ENCODE results near the gene PLSCR5. TPM values are rescaled to one million over a fixed set of nuclear protein-coding genes. Genes with fewer than 3 reads are reported as not detected.

Gene PLSCR5
- total RNA-seq (2014; rRNA removed; shearing (Covaris generic)): not detected in 2 replicates

GRCh38 chr3:146605106-146605505 lies at the start of gene PLSCR5:
PLSCR5 (minus strand) TSS chr3:146605346; CDS start chr3:146605212, 134 bp downstream.
- DNase-seq (ENCODE audit: low read depth): no peak

GRCh38 chr3:146653978-146654377 lies 48.8 kb upstream of the PLSCR5 start:
- DNase-seq (ENCODE audit: low read depth): no peak

- DNase-seq (ENCODE audit: low read depth): no peak
Measured at GRCh38 chr3:146650691-146651442, 45.7 kb upstream of the PLSCR5 start.

GRCh38 chr3:146646261-146646660 lies 41.1 kb upstream of the PLSCR5 start:
- DNase-seq (ENCODE audit: low read depth): no peak

GRCh38 chr3:146640955-146641867 lies 36.1 kb upstream of the PLSCR5 start:
- DNase-seq (ENCODE audit: low read depth): peak; percentile 49

- no peak for DNase-seq (ENCODE audit: low read depth)
Measured at GRCh38 chr3:146640361-146640760, 35.2 kb upstream of the PLSCR5 start.

GRCh38 chr3:146638718-146639117 lies 33.6 kb upstream of the PLSCR5 start:
- DNase-seq (ENCODE audit: low read depth): no peak

GRCh38 chr3:146637871-146638270 lies 32.7 kb upstream of the PLSCR5 start:
- no peak for DNase-seq (ENCODE audit: low read depth)

GRCh38 chr3:146636881-146637280 lies 31.7 kb upstream of the PLSCR5 start:
- DNase-seq (ENCODE audit: low read depth): no peak

- no peak for DNase-seq (ENCODE audit: low read depth)
Measured at GRCh38 chr3:146634346-146634745, 29.2 kb upstream of the PLSCR5 start.

- no peak for DNase-seq (ENCODE audit: low read depth)
Measured at GRCh38 chr3:146628671-146629070, 23.5 kb upstream of the PLSCR5 start.

GRCh38 chr3:146626403-146627122 lies 21.4 kb upstream of the PLSCR5 start:
- no peak for DNase-seq (ENCODE audit: low read depth)

GRCh38 chr3:146625186-146625775 lies 20.1 kb upstream of the PLSCR5 start:
- peak; percentile 22 for DNase-seq (ENCODE audit: low read depth)

- no peak for DNase-seq (ENCODE audit: low read depth)
Measured at GRCh38 chr3:146621723-146622122, 16.6 kb upstream of the PLSCR5 start.

- DNase-seq (ENCODE audit: low read depth): no peak
Measured at GRCh38 chr3:146612015-146612414, 6.9 kb upstream of the PLSCR5 start.

GRCh38 chr3:146611096-146611495 lies 6.0 kb upstream of the PLSCR5 start:
- no peak for DNase-seq (ENCODE audit: low read depth)

GRCh38 chr3:146598535-146598934 lies 6.6 kb downstream of the PLSCR5 start:
- no peak for DNase-seq (ENCODE audit: low read depth)

GRCh38 chr3:146594843-146595482 lies 10.2 kb downstream of the PLSCR5 start:
- DNase-seq (ENCODE audit: low read depth): peak; percentile 30

- DNase-seq (ENCODE audit: low read depth): no peak
Measured at GRCh38 chr3:146593776-146594175, 11.4 kb downstream of the PLSCR5 start.

GRCh38 chr3:146590521-146590920 lies 14.6 kb downstream of the PLSCR5 start:
- DNase-seq (ENCODE audit: low read depth): no peak

GRCh38 chr3:146589899-146590508 lies 15.1 kb downstream of the PLSCR5 start:
- peak; percentile 62 for DNase-seq (ENCODE audit: low read depth)
